Panc1 (cell line): ENCODE results near the gene MRPS9. TPM values are rescaled to one million over a fixed set of nuclear protein-coding genes. Genes with fewer than 3 reads are reported as not detected.

Experiments used
- ATAC-seq: fragments of 200-7000 bp; cut with Tn5 transposase; 2 replicates; pipeline ENCODE4 v1.9.1; 2020; ENCODE audit warnings: mild to moderate bottlenecking, moderate library complexity
- BruUV-seq: library from RNA; stranded (reverse); fragments of 400-500 nt; replicated peaks from 2 replicates; lab custom pipeline; 2021; lab: Mats Ljungman, UMichigan
- CTCF ChIA-PET: fragments of 300-600 bp; sonication (Branson Sonifier 250); formaldehyde crosslinking; loops from one replicate; lab custom pipeline; 2022; ENCODE audit warnings: antibody characterized with exemption; lab: Charles Lee
- POLR2A ChIA-PET: fragments of 300-600 bp; sonication (Branson Sonifier 250); formaldehyde crosslinking; loops from one replicate; lab custom pipeline; 2022; ENCODE audit warnings: antibody characterized with exemption; lab: Charles Lee
- DNase-seq: peaks from one replicate; pipeline ENCODE4 v3.0.0-alpha.2; 2010; ENCODE audit warnings: low read depth, low spot score
- H3K27ac ChIP-seq: 2 replicates; pipeline ENCODE4 v1.5.1; 2011; ENCODE audit warnings: mild to moderate bottlenecking, low read length, inconsistent platforms
- H3K27me3 ChIP-seq: fragments of 200-500 bp; sonication (Bioruptor generic); 2 replicates; pipeline ENCODE4 v1.6.0; 2014; ENCODE audit warnings: low read length, inconsistent platforms; ENCODE audit not compliant: control insufficient read depth, insufficient read depth
- H3K36me3 ChIP-seq: fragments of 200-500 bp; sonication (Bioruptor generic); 2 replicates; pipeline ENCODE4 v1.5.1; 2014; ENCODE audit warnings: inconsistent platforms, mild to moderate bottlenecking, low read length, moderate library complexity; ENCODE audit not compliant: control insufficient read depth, insufficient read depth
- H3K4me1 ChIP-seq: 2 replicates; pipeline ENCODE4 v1.5.1; 2011; ENCODE audit warnings: inconsistent platforms, mild to moderate bottlenecking, low read length, moderate library complexity; ENCODE audit not compliant: control insufficient read depth, insufficient read depth
- H3K4me3 ChIP-seq, 2 experiments: 2 replicates each; pipeline ENCODE4 v1.5.1; 2011 to 2012; ENCODE audit warnings: low read depth in 2 of 2, low read length in 2 of 2, mild to moderate bottlenecking in 2 of 2, inconsistent platforms in 1 of 2, moderate library complexity in 1 of 2
- H3K9me3 ChIP-seq: fragments of 200-500 bp; sonication (Bioruptor generic); 2 replicates; pipeline ENCODE4 v1.5.1; 2014; ENCODE audit warnings: low read depth, mild to moderate bottlenecking, inconsistent platforms, low read length, moderate library complexity; ENCODE audit not compliant: control insufficient read depth, insufficient read depth
- CTCF ChIP-seq: fragments of 450-650 bp; IDR thresholded peaks from 2 replicates; pipeline ENCODE4 v1.5.1; 2017; ENCODE audit warnings: mild to moderate bottlenecking
- POLR2AphosphoS5 ChIP-seq: IDR thresholded peaks from 2 replicates; pipeline ENCODE4 v1.6.1; 2012; ENCODE audit warnings: mild to moderate bottlenecking, low read depth, low read length, moderate library complexity
- REST ChIP-seq, 2 experiments: IDR thresholded peaks; 2 replicates each; pipeline ENCODE4 v1.6.1; 2011 to 2012; ENCODE audit warnings: low read depth in 2 of 2, control low read depth in 1 of 2, low read length in 1 of 2, mild to moderate bottlenecking in 1 of 2, moderate library complexity in 1 of 2; ENCODE audit not compliant: insufficient read depth in 1 of 2
- SIN3A ChIP-seq: IDR thresholded peaks from 2 replicates; pipeline ENCODE4 v1.6.1; 2012; ENCODE audit warnings: low read depth, mild to moderate bottlenecking, low read length, moderate library complexity, borderline replicate concordance; ENCODE audit not compliant: insufficient read depth
- TCF7L2 ChIP-seq: IDR thresholded peaks from 2 replicates; pipeline ENCODE4 v1.6.1; 2011; ENCODE audit warnings: mild to moderate bottlenecking, low read depth, low read length, inconsistent platforms
- in situ Hi-C: cut with HindIII; loops from 2 replicates; pipeline ENCODE4 v1.10.0; 2016; ENCODE audit warnings: low sequenced_read_pairs, low pct_unique_long_range_greater_than_20kb
- intact Hi-C: fragments of 100-400 bp; cut with micrococcal nuclease; formaldehyde crosslinking; loops from one replicate; pipeline ENCODE4 v1.10.0; 2022; ENCODE audit not compliant: unreplicated experiment
- total RNA-seq: library from RNA; stranded (reverse); gene quantifications from one replicate; pipeline ENCODE4 v1.2.1, GENCODE V29; 2021; ENCODE audit not compliant: unreplicated experiment

Gene MRPS9
- total RNA-seq, 1 experiment from 2014 or later = 27.4 TPM

GRCh38 chr2:105039559-105039958 lies 1.7 kb downstream of the MRPS9 start:
- H3K4me3 ChIP-seq = no peak overlapping the region
- TF ChIP-seq CTCF (no peak), TCF7L2 (no peak), POLR2AphosphoS5 (no peak), REST (IDR thresholded peaks at IDR 0.05; ENCODE audit: insufficient read depth in 1 of 2, low read depth in 2 of 2, low read length in 1 of 2) (no peak)
- peaks cover 5% of the 10 kb centered on the region; the same call in 1 of the 2 replicates for H3K4me1 ChIP-seq
- intact Hi-C loops (no loop called here), in situ Hi-C loops (no loop called here)
- ATAC-seq (no peak), DNase-seq (no peak)
- no TSS peak for BruUV-seq
- CTCF ChIA-PET = no interaction called here
- POLR2A ChIA-PET = no interaction called here
- no peaks in the 10 kb centered on the region for H3K9me3 ChIP-seq
- H3K27ac ChIP-seq = no peak overlapping the region
- no peaks in the 10 kb centered on the region for H3K27me3 ChIP-seq
- H3K36me3 ChIP-seq = peaks cover 4% of the 10 kb centered on the region

GRCh38 chr2:105042189-105042588 lies 4.3 kb downstream of the MRPS9 start:
- no peak overlapping the region for H3K4me3 ChIP-seq
- ChIA-PET CTCF (no interaction called here), POLR2A (no interaction called here)
- no peak for DNase-seq
- H3K9me3 ChIP-seq = no peaks in the 10 kb centered on the region
- peaks cover 5% of the 10 kb centered on the region; the same call in 1 of the 2 replicates for H3K4me1 ChIP-seq
- H3K36me3 ChIP-seq = peaks cover 4% of the 10 kb centered on the region
- no peaks in the 10 kb centered on the region for H3K27me3 ChIP-seq
- no TSS peak for BruUV-seq
- H3K27ac ChIP-seq = no peak overlapping the region
- TF ChIP-seq REST (IDR thresholded peaks at IDR 0.05; ENCODE audit: insufficient read depth in 1 of 2, low read depth in 2 of 2, low read length in 1 of 2) = no peak
- TF ChIP-seq SIN3A = no peak
- TF ChIP-seq TCF7L2 = no peak
- no peak for TF ChIP-seq CTCF
- no peak for TF ChIP-seq POLR2AphosphoS5
- in situ Hi-C loops (no loop called here), intact Hi-C loops (no loop called here)
- no peak for ATAC-seq
